NT2/D1 (cell line): ENCODE data around the gene B3GALT6.

Experiments
- SUZ12 ChIP-seq: IDR thresholded peaks from 2 replicates; pipeline ENCODE4 v1.6.1; 2011; ENCODE audit not compliant: insufficient read length, insufficient read depth; ENCODE audit errors: extremely low read depth
- YY1 ChIP-seq: IDR thresholded peaks from 2 replicates; pipeline ENCODE4 v1.6.1; 2011; ENCODE audit not compliant: insufficient read length, insufficient read depth
- ZNF274 ChIP-seq: IDR thresholded peaks from 2 replicates; pipeline ENCODE4 v1.6.1; 2011; ENCODE audit warnings: mild to moderate bottlenecking, low read depth, low read length

GRCh38 chr1:1274931-1275431 is 42.9 kb downstream of the B3GALT6 start:
- TF ChIP-seq YY1 (no peak), ZNF274 (no peak), SUZ12 (no peak)
